Body of pancreas (tissue), 4 donors: Measurements from ENCODE around the gene SSB. TPM values are rescaled to one million over a fixed set of nuclear protein-coding genes. Genes with fewer than 3 reads are reported as not detected.
A peak's percentile ranks its signal among the peaks of the same experiment; 100 is the strongest.

Experiments used
- ATAC-seq: fragments of 150-250 bp; one replicate; pipeline ENCODE4 v1.9.1; 2016
- DNase-seq, 4 donors: peaks; one replicate each; pipeline ENCODE4 v3.0.0-alpha.2; 2019
- H3K27ac ChIP-seq, 4 donors: fragments of 200-600 bp; sonication (generic); 1 replicate in 3 of 4; 2 replicates in 1 of 4; pipeline versions ENCODE4 v1.5.1 to v1.6.1; 2016 to 2019; ENCODE audit warnings: mild to moderate bottlenecking in 1 of 4, mixed read lengths in 1 of 4, moderate library complexity in 1 of 4
- H3K27me3 ChIP-seq, 2 donors: fragments of 200-600 bp; sonication (generic); one replicate each; pipeline ENCODE4 v1.6.0; 2016; ENCODE audit warnings: mild to moderate bottlenecking in 1 of 2
- H3K36me3 ChIP-seq, 2 donors: fragments of 200-600 bp; sonication (generic); replicated peaks in 1 of 2; 2 replicates each; pipeline ENCODE4 v1.5.1; 2016; ENCODE audit warnings: low read depth in 2 of 2; ENCODE audit not compliant: insufficient read depth in 1 of 2
- H3K4me1 ChIP-seq: fragments of 200-600 bp; sonication (generic); one replicate; pipeline ENCODE4 v1.6.0; 2016
- H3K4me3 ChIP-seq, 2 donors: fragments of 200-600 bp; sonication (generic); 1 replicate in 1 of 2; 2 replicates in 1 of 2; pipeline ENCODE4 v1.5.1; 2016 to 2019
- H3K9me3 ChIP-seq, 3 donors: fragments of 200-600 bp; sonication (generic); 1 replicate in 2 of 3; 2 replicates in 1 of 3; pipeline ENCODE4 v1.5.1; 2016
- CTCF ChIP-seq, 7 experiments: fragments of 450-650 bp in 4 of 7; fragments of 200-600 bp in 3 of 7; sonication (generic) in 3 of 7; IDR thresholded peaks; one replicate each; pipeline ENCODE4 v1.5.1; 2016 to 2019; ENCODE audit warnings: antibody characterized with exemption in 7 of 7
- POLR2A ChIP-seq, 3 donors: fragments of 450-650 bp; IDR thresholded peaks; one replicate each; pipeline ENCODE4 v1.6.1; 2016; ENCODE audit warnings: antibody characterized with exemption in 3 of 3, mild to moderate bottlenecking in 2 of 3
- WGBS, 2 donors: methylation state at CpG; one replicate each; pipeline ENCODE4 v1.1.5; 2017; 5-methylcytosine and 5-hydroxymethylcytosine counted together
- intact Hi-C: fragments of 100-400 bp; cut with DNase I; formaldehyde crosslinking; loops from one replicate; pipeline ENCODE4 v1.15.1; 2023
- total RNA-seq, 2 donors: library from RNA; depleted of rRNA; stranded (reverse); fragments of >200 nt; gene quantifications; one replicate each; pipeline ENCODE4 v1.1.0, GENCODE V29; 2016

The SSB gene
- total RNA-seq, 2 donors from 2014 or later = 36.6 to 46.4 TPM

- no peak for ATAC-seq
- H3K4me1 ChIP-seq = no peaks in the 10 kb centered on the region
- H3K9me3 ChIP-seq = no peaks in the 10 kb centered on the region
- DNase-seq = no peak
- TF ChIP-seq POLR2A (IDR thresholded peaks at IDR 0.05) (no peak), CTCF (IDR thresholded peaks at IDR 0.05) (no peak)
- no peak overlapping the region for H3K4me3 ChIP-seq
- H3K27ac ChIP-seq = no peak overlapping the region
- no peaks in the 10 kb centered on the region for H3K27me3 ChIP-seq
- intact Hi-C loops = no loop called here
- WGBS, 2 donors = 26 to 32% methylated on average over 6 of the region's 6 CpGs
- no peaks in the 10 kb centered on the region for H3K36me3 ChIP-seq
Observed at GRCh38 chr2:169761970-169762292, 36.7 kb upstream of the SSB start.

GRCh38 chr2:169765523-169765922 lies 33.1 kb upstream of the SSB start:
- ATAC-seq (no peak), DNase-seq (no peak)
- Histone ChIP-seq H3K4me3 (no peak overlapping the region), H3K36me3 (no peaks in the 10 kb centered on the region), H3K9me3 (no peaks in the 10 kb centered on the region), H3K27me3 (peaks cover 0 to 8% of the 10 kb centered on the region in 2 donors), H3K27ac (no peak overlapping the region), H3K4me1 (peaks cover 17% of the 10 kb centered on the region)
- intact Hi-C loops = no loop called here
- WGBS, 2 donors = 79 to 85% methylated on average over 6 of the region's 6 CpGs
- no peak for TF ChIP-seq CTCF (IDR thresholded peaks at IDR 0.05)
- no peak for TF ChIP-seq POLR2A (IDR thresholded peaks at IDR 0.05)

GRCh38 chr2:169767243-169767888 lies 31.3 kb upstream of the SSB start:
- no peaks in the 10 kb centered on the region for H3K36me3 ChIP-seq
- DNase-seq (peak; percentile 66 to 81 (median 74)), ATAC-seq (peak; percentile 78)
- H3K4me3 ChIP-seq = no peak overlapping the region
- TF ChIP-seq POLR2A (IDR thresholded peaks at IDR 0.05) (no peak), CTCF (IDR thresholded peaks at IDR 0.05) (peak; percentile 44 to 81 (median 70))
- WGBS, 2 donors = 14 to 15% methylated on average over 12 of the region's 12 CpGs
- peaks cover 0 to 8% of the 10 kb centered on the region in 2 donors for H3K27me3 ChIP-seq
- no peaks in the 10 kb centered on the region for H3K9me3 ChIP-seq
- no peak overlapping the region for H3K27ac ChIP-seq
- peaks cover 17% of the 10 kb centered on the region for H3K4me1 ChIP-seq
- intact Hi-C loops = no loop called here

GRCh38 chr2:169768262-169768995 lies 30.2 kb upstream of the SSB start:
- H3K4me3 ChIP-seq = peak overlapping the region in 1 of 2 donors; percentile 24
- ATAC-seq (peak; percentile 46), DNase-seq (peak in 3 of 4 donors; percentile 7 to 42 (median 24))
- intact Hi-C loops = no loop called here
- no peaks in the 10 kb centered on the region for H3K36me3 ChIP-seq
- H3K27me3 ChIP-seq = peaks cover 0 to 8% of the 10 kb centered on the region in 2 donors
- no peak overlapping the region for H3K27ac ChIP-seq
- H3K9me3 ChIP-seq = no peaks in the 10 kb centered on the region
- TF ChIP-seq CTCF (IDR thresholded peaks at IDR 0.05) (no peak), POLR2A (IDR thresholded peaks at IDR 0.05) (no peak)
- 0 to 11% methylated on average over 1 to 69 of the region's 72 CpGs for WGBS, 2 donors
- H3K4me1 ChIP-seq = peaks cover 17% of the 10 kb centered on the region
